Transverse colon (tissue), 4 donors: Measurements from ENCODE around the gene RNU1-2. TPM values are rescaled to one million over a fixed set of nuclear protein-coding genes. Genes with fewer than 3 reads are reported as not detected.
"Not testable (repeated sequence)": the region's sequence is repeated elsewhere in the genome, so short reads cannot be mapped to it uniquely, and the experiment has no call there.

ENCODE experiments used
- DNase-seq: peaks from one replicate; pipeline ENCODE4 v3.0.0-alpha.2; 2019
- H3K27ac ChIP-seq, 4 donors: fragments of 200-600 bp; sonication (generic); 2 replicates each; pipeline ENCODE4 v1.5.1; 2016 to 2018; ENCODE audit warnings: inconsistent platforms in 4 of 4
- H3K27me3 ChIP-seq: fragments of 200-600 bp; sonication (generic); 2 replicates; pipeline ENCODE4 v1.5.1; 2017; ENCODE audit warnings: inconsistent platforms
- H3K36me3 ChIP-seq, 4 donors: fragments of 200-600 bp; sonication (generic); 2 replicates each; pipeline ENCODE4 v1.5.1; 2017 to 2019; ENCODE audit warnings: inconsistent platforms in 4 of 4
- H3K4me1 ChIP-seq, 4 donors: fragments of 200-600 bp; sonication (generic); 2 replicates each; pipeline ENCODE4 v1.5.1; 2017 to 2020; ENCODE audit warnings: inconsistent platforms in 4 of 4
- H3K4me3 ChIP-seq, 4 donors: fragments of 200-600 bp; sonication (generic); 1 replicate in 1 of 4; 2 replicates in 3 of 4; pipeline versions ENCODE4 v1.5.1 to v1.6.1; 2017 to 2019; ENCODE audit warnings: inconsistent platforms in 4 of 4
- H3K9me3 ChIP-seq, 2 donors: fragments of 200-600 bp; sonication (generic); 2 replicates each; pipeline ENCODE4 v1.5.1; 2017 to 2019; ENCODE audit warnings: inconsistent platforms in 2 of 2
- EP300 ChIP-seq: sonication (generic); formaldehyde crosslinking; IDR thresholded peaks from one replicate; pipeline ENCODE4 v1.6.1; 2017; ENCODE audit warnings: antibody characterized with exemption, low read depth
- POLR2A ChIP-seq: fragments of 450-650 bp; IDR thresholded peaks from one replicate; pipeline ENCODE4 v1.6.1; 2016; ENCODE audit warnings: antibody characterized with exemption, mild to moderate bottlenecking, moderate library complexity
- POLR2AphosphoS5 ChIP-seq, 3 donors: sonication (generic); formaldehyde crosslinking; IDR thresholded peaks; one replicate each; pipeline ENCODE4 v1.6.1; 2016; ENCODE audit warnings: antibody characterized with exemption in 3 of 3
- WGBS, 2 donors: methylation state at CpG; one replicate each; pipeline ENCODE4 v1.1.5; 2018; ENCODE audit warnings: low coverage in 1 of 2; 5-methylcytosine and 5-hydroxymethylcytosine counted together
- in situ Hi-C, 4 donors: fragments of 200-750 bp; cut with MboI; loops; one replicate each; pipeline versions ENCODE4 v1.15.0 to v1.15.1; 2017; ENCODE audit warnings: low sequenced_read_pairs in 3 of 4, low pct_ligation_motif_present in 1 of 4, low pct_unique_long_range_greater_than_20kb in 1 of 4
- intact Hi-C: fragments of 100-400 bp; cut with DNase I; formaldehyde crosslinking; loops from one replicate; pipeline ENCODE4 v1.15.1; 2023; ENCODE audit warnings: low total_unique reads
- total RNA-seq, 4 donors: library from RNA; depleted of rRNA; stranded (reverse); fragments of >200 nt; gene quantifications; one replicate each; pipeline ENCODE4 v1.1.0, GENCODE V29; 2016
- TF ChIP-seq, protein P1 (sequence below), 5 experiments: fragments of 200-600 bp in 3 of 5; fragments of 450-650 bp in 2 of 5; sonication (generic) in 3 of 5; IDR thresholded peaks; 1 replicate in 2 of 5; 2 replicates in 3 of 5; pipeline ENCODE4 v1.5.1; 2016 to 2017; ENCODE audit warnings: antibody characterized with exemption in 5 of 5, inconsistent platforms in 3 of 5, mild to moderate bottlenecking in 2 of 5, moderate library complexity in 1 of 5

Gene RNU1-2
- total RNA-seq, 4 donors from 2014 or later, result under 0.01 TPM; not detected in 1

DNA sequence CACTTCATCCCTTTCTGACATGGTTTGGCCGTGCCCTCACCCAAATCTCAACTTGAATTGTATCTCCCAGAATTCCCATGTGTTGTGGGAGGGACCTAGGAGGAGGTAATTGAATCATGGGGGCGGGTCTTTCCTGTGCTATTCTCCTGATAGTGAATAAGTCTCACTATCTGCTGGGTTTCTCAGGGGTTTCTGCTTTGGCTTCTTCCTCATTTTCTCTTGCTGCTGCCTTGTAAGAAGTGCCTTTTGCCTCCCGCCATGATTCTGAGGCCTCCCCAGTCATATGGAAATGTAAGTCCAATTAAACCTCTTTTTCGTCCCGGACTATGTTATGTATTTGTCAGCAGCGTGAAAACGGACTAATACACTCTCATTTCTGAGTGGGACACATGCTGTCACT is 25.8 kb upstream of the RNU1-2 start:
- intact Hi-C loops, result not testable (repeated sequence)

DNA sequence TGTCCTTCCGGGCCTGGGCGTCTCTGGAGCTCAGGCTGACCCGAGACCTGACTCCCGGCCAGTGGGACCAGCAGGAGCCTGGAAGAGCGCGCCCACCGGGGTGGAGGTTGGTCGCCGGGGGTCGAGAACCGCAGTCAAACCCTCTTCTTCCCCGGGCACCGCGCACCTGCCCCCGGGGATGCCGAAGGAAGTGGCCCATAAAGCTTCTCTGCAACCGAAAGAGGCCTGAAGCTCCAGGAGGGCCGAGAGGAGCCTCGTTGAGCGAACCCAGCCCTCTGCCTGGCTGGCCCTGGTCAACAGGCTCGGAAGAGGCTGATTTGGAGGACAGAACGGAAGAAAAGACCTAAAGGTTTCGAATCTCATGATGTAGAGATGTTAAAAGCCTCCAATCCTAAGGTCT is 24.6 kb upstream of the RNU1-2 start:
- peaks cover 43% of the 10 kb centered on the region for H3K27me3 ChIP-seq
- H3K4me1 ChIP-seq, H3K9me3 ChIP-seq, H3K36me3 ChIP-seq, intact Hi-C loops, DNase-seq, H3K27ac ChIP-seq, in situ Hi-C loops, H3K4me3 ChIP-seq: not testable (repeated sequence)
- WGBS, 2 donors, result 82% methylated on average over 23 of the region's 23 CpGs; no CpG with 5 or more reads in 1 of the 2 donors

More for the DNA sequence above, 25.8 kb upstream of the RNU1-2 start:
- DNase-seq, H3K4me3 ChIP-seq, H3K9me3 ChIP-seq, H3K36me3 ChIP-seq, in situ Hi-C loops, H3K4me1 ChIP-seq, H3K27ac ChIP-seq: not testable (repeated sequence)
- WGBS, 2 donors, result 77 to 86% methylated on average over 5 to 7 of the region's 7 CpGs
- peaks cover 32% of the 10 kb centered on the region for H3K27me3 ChIP-seq

- Histone ChIP-seq H3K4me3 (peak overlapping the region in 3 of 4 donors; percentile 5 to 38 (median 21)), H3K27me3 (peaks cover 53% of the 10 kb centered on the region)
- H3K36me3 ChIP-seq, in situ Hi-C loops, H3K4me1 ChIP-seq, H3K27ac ChIP-seq, intact Hi-C loops, H3K9me3 ChIP-seq: not testable (repeated sequence)
- DNase-seq, result peak; percentile 31
- WGBS, 2 donors, result 50 to 51% methylated on average over 4 to 54 of the region's 66 CpGs
These were observed 23.4 kb upstream of the RNU1-2 start for GRCh38 chr1:16872152-16873075.

GRCh38 chr1:16873076-16873879 is 22.5 kb upstream of the RNU1-2 start:
- 36 to 42% methylated on average over 4 to 32 of the region's 52 CpGs for WGBS, 2 donors
- H3K9me3 ChIP-seq, H3K4me1 ChIP-seq, intact Hi-C loops, H3K36me3 ChIP-seq, in situ Hi-C loops, H3K27ac ChIP-seq: not testable (repeated sequence)
- peak; percentile 86 for DNase-seq
- H3K27me3 ChIP-seq, result peaks cover 53% of the 10 kb centered on the region
- H3K4me3 ChIP-seq, result peak overlapping the region in 3 of 4 donors; percentile 5 to 38 (median 21)

DNA sequence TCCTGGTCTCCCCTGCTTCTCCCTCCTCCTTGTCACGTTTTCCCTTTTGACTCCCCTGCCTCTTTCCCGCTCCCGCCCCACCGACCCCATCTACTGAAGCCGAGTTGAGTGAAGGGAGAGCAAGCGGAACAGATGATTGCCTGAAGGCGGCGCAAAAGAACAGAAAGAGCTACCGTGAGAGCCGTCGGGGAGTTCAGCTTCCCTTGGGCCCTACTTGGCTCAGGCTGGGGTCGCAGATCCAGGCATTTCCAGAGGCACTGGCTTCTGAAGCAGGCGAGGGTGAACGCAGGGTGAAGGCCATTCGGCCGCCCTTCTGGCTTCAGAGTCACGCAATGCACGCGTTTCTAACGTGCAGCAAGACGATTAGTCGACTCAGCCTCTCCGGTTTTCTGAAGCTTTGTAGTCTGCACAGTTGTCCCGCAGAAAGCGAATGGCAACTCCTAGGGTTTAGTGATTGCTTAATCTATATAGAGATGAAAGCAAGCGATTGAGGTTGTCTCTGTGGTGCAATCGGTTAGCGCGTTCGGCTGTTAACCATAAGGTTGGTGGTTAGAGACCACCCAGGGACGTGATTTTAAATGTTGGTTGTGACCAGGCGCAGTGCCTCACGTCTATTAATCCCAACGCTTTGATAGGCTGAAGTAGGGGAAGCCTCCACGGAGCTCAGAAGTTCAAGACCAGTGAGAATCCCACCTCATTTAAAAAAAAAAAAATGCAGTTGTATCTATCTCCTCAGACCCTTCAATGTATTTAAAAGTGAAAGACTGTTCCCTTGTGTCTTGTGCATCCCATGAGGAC is 20.6 kb upstream of the RNU1-2 start:
- H3K36me3 ChIP-seq, H3K4me1 ChIP-seq, H3K9me3 ChIP-seq, H3K27ac ChIP-seq, intact Hi-C loops, H3K4me3 ChIP-seq, DNase-seq, in situ Hi-C loops: not testable (repeated sequence)
- H3K27me3 ChIP-seq, result peaks cover 63% of the 10 kb centered on the region
- WGBS, 2 donors, result 58 to 63% methylated on average over 10 to 30 of the region's 35 CpGs

DNA sequence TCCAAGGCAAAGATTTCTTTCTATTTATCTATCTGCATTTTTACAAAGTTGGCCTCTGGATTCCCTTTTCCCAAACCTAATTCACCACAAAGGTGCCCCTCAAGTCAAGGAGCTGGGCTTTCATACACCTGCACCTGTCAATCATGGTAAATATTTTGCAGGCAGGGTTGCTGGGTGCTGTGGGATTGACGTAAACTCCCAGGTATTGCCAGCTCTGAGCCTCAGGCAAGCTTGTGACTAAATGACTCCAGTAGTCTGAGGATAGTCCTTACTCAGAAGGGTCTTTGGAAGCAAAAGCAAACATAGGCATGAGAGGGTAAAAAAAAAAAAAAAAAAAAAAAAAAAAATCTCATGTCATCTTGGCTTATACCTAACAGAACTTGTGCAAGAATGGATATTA is 14.0 kb upstream of the RNU1-2 start:
- intact Hi-C loops, H3K4me3 ChIP-seq, H3K36me3 ChIP-seq, in situ Hi-C loops, H3K27ac ChIP-seq, DNase-seq, H3K9me3 ChIP-seq, H3K4me1 ChIP-seq: not testable (repeated sequence)
- 77% methylated on average over 1 of the region's 1 CpG; no CpG with 5 or more reads in 1 of the 2 donors for WGBS, 2 donors
- H3K27me3 ChIP-seq, result peaks cover 25% of the 10 kb centered on the region

DNA sequence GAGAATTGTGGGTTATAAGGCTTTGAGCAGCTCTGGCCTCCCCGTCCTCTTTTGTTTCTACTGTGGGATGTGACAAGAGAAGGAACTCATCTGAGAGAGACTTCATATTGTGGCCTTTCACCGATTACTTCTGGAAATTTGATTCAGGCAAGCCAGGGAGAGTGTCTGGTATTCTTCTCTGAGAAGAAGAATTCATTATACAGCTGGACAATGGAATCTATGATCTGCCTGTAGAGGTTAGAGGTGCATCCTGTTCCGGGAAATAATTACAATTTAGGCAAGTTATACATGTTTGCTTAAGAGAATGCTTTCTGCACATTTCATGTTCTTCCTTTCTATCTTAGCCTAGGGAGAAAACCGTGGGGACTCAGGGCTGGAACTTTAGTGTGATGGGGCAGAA is 12.8 kb upstream of the RNU1-2 start:
- Histone ChIP-seq H3K4me3 (no peak overlapping the region), H3K27me3 (peaks cover 20% of the 10 kb centered on the region), H3K27ac (no peak overlapping the region), H3K9me3 (no peaks in the 10 kb centered on the region), H3K4me1 (peaks cover 0 to under 1% (median 0%) of the 10 kb centered on the region in 4 donors), H3K36me3 (no peaks in the 10 kb centered on the region)
- no peak for DNase-seq
- intact Hi-C loops (no loop called here), in situ Hi-C loops (no loop called here)
- 56 to 68% methylated on average over 3 to 4 of the region's 4 CpGs for WGBS, 2 donors
- no peak for TF ChIP-seq POLR2A
- TF ChIP-seq, protein P1, sequence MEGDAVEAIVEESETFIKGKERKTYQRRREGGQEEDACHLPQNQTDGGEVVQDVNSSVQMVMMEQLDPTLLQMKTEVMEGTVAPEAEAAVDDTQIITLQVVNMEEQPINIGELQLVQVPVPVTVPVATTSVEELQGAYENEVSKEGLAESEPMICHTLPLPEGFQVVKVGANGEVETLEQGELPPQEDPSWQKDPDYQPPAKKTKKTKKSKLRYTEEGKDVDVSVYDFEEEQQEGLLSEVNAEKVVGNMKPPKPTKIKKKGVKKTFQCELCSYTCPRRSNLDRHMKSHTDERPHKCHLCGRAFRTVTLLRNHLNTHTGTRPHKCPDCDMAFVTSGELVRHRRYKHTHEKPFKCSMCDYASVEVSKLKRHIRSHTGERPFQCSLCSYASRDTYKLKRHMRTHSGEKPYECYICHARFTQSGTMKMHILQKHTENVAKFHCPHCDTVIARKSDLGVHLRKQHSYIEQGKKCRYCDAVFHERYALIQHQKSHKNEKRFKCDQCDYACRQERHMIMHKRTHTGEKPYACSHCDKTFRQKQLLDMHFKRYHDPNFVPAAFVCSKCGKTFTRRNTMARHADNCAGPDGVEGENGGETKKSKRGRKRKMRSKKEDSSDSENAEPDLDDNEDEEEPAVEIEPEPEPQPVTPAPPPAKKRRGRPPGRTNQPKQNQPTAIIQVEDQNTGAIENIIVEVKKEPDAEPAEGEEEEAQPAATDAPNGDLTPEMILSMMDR (IDR thresholded peaks at IDR 0.05), result no peak
- TF ChIP-seq EP300, result no peak
- no peak for TF ChIP-seq POLR2AphosphoS5 (IDR thresholded peaks at IDR 0.05)

DNA sequence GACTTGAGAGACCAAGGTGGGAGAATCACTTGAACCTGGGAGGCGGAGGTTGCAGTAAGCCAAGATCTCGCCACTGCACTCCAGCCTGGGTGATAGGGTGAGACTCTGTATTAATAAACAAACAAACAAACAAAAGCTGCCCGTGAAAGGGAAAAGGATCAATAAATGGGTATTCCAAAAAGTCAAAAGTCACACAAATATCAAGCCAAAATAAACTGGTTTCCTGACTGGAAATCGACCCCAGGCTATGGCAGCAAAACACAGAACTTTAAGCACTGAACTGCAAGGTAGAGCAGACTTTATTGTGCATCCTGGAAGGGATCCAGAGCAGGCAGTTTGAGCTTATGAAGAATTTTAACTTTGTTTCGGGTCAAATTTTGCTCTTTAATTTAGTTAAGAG is 11.3 kb upstream of the RNU1-2 start:
- H3K4me3 ChIP-seq, in situ Hi-C loops, intact Hi-C loops, H3K9me3 ChIP-seq, H3K27ac ChIP-seq, DNase-seq, H3K36me3 ChIP-seq: not testable (repeated sequence)
- peaks cover 13% of the 10 kb centered on the region for H3K27me3 ChIP-seq
- peaks cover 0 to 11% (median 6%) of the 10 kb centered on the region in 4 donors for H3K4me1 ChIP-seq
- WGBS, 2 donors, result 80 to 82% methylated on average over 4 to 5 of the region's 5 CpGs
